Activated CD4-positive, alpha-beta T cell treated with anti-CD3 and anti-CD28 coated beads, Interleukin-2, Interleukin-4, amounts not matched to agents 100 ng/mL and 50 ng/mL, durations not matched to agents 16 hours and 8 hours (primary cell): Measurements from ENCODE around the gene HBE1.
"Not testable (repeated sequence)": the region's sequence is repeated elsewhere in the genome, so short reads cannot be mapped to it uniquely, and the experiment has no call there.

Source experiments
- DNase-seq: peaks from one replicate; pipeline ENCODE4 v3.0.0-alpha.2; 2020; ENCODE audit warnings: low spot score

HBE1 gene

DNA sequence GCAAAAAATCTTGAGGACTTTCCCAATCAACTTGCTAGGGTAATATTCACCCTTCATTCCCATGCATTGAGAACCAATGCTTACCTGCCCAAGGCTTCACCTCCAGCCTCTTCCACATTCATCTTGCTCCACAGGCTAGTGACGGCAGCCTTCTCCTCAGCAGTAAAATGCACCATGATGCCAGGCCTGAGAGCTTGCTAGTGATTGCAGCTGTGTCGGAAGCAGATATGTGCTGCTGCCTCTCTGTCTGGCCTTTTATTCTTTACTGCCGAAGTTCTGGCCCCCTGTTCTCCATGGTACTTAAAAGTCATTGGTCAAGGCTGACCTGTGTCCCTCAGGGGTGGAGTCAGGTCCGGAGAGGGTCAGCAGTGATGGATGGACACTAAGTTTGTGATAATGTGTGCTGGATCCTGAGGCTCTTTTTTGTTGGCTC, at the start of gene HBE1:
HBE1 (minus strand) TSS at position 231 of the 433 bp plus-strand sequence; CDS start at position 176, 55 bp downstream.
- DNase-seq: no peak

DNA sequence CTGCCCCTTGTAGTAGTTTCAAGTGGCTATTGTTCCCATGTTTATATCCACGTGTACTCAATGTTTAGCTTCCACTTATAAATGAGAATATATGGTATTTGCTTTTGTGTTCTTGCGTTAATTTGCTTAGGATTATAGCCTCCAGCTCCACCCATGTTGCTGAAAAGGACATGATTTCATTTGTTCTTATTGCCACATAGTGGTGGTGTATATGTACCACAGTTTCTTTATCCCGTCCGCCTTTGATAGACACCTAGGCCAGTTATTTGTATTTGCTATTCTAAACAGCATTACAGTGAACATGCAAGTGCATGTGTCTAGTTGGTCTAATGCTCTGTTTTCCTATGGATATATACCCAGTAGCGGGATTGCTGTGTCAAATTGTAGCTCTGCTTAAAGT, 47.5 kb upstream of the HBE1 start:
- DNase-seq: no peak

DNA sequence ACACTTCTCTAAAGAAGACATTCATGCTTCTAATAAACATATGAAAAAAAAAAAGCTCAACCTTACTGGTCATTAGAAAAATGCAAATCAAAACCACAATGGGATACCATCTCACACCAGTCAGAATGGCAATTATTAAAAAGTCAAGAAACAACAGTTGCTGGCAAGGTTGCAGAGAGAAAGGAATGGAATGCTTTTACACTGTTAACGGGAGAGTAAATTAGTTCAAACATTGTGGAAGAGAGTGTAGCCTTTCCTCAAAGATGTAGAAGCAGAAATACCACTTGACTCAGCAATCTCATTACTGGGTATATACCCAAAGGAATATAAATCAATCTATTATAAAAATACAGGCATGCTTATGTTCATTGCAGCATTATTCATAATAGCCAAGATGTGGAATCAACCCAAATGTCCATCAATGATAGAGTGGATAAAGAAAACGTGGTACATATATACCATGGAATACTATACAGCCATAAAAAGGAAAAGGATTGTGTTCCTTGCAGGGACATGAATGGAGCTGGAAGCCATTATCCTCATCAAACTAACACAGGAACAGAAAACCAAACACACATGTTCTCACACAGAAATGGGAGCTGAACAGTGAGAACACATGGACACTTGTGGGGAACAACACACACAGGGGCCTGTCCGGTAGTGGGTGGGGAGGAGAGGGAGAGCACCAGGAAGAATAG, 43.7 kb upstream of the HBE1 start:
- DNase-seq: not testable (repeated sequence)

DNA sequence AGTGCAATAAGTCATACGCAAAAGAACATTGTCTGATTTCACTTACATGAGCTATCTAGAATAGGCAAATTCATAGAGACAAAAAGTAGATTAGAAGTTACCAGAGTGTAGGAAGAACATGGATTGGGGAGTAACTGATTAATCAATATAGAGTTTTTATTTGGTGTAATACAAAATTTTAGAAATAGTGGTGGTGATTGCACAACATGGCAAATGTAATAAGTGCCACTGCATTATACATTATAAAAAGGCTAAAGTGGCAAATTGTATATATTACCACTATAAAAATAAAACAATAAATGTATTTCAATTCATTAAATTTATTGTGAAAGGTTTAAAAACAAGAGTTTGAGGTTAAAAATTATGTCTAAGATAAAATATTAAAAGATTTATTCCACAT, 40.7 kb upstream of the HBE1 start:
- no peak for DNase-seq

DNA sequence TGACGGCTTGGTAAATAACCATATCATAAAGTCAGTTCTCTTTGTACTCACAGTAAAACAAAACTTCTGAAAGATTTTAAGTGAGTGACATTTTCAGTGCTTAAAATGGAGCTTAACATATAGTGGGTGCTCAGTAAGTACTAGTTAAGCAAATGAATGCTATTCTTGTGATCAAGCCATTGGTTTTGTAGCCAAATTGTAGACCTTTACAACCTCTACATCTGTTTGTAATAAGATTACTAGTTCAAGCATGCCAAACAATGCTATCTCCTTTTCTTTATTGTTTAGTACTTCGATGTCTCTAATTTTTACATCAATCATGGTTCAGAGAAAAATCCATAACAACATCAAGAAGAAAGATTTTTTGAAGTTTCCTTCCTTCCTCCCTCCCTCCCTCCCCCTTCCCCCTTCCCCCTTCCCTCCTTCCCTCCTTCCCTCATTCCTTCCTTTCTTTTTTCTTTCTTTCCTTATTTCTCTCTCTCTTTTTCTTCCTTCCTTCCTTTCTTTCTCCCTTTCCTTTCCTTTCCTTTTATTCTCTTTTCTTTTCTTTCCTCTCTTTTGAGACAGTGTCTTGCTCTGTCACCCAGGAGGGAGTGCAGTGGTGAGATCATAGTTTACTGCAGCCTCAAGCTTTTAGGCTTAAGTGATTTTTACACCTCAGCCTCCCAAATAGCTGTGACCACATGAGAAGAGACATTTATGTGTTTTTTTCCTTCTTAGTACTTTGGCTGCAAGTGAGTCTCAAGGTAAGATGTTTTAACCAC, 37.7 kb upstream of the HBE1 start:
- no peak for DNase-seq

DNA sequence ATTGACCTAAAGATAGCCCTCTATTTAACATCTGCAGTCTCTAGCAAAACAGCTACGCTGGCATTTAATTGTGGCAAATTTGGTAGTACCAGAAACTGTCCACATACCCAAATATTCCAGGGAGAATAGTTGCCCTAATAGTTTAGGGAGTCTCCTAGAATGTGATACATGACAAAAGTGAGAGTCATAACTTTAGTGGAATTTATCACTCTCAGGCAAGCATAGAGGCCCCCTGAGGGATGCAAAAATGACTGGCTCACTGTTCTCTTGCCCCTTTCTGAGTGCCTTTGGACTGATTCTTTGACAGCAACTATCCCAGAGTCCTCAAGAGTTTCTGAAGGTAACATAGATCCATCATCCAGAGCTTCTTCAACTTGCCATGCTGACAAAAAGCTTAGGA, 34.3 kb upstream of the HBE1 start:
- no peak for DNase-seq

DNA sequence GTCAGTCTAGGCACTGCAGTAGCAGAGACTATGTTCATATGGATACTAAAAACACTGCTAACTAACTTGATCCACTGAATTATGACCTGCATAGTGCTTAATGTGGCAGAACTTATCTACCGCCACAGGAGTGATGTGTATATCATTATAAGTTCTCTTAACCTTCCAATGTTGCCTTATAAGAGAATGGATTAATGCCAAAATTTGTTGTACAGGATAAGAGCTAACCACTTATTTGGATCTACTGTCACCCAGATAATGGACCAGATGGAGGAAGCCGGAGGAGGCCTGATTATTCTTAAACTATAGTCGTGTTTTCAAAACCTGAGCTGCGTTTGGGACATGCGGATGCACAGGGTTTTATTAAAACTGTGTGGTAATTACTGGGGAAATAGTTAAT, 33.9 kb upstream of the HBE1 start:
- DNase-seq: no peak

DNA sequence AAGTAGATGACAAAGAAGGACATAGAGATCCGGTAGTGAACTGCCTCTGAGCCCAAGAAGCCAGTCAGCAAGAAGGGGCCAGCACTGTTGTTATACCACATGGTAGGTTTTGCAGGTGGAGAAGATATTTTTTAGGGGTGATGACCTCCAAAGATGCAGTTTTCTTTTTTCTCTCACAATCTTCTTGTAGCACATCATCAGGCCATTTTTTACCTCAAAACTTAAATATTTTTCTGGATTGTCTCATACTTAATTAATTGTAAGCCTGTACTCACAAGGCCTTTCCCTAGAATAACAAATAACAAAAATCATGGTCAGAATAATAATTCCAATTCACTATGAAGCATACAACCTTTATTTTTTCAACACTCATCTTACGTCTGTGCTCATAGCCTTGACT, 32.1 kb upstream of the HBE1 start, which contains the start of gene OR51B4:
OR51B4 (minus strand) TSS at position 101 of the 400 bp plus-strand sequence; CDS start at position 101, 0 bp downstream.
- no peak for DNase-seq

DNA sequence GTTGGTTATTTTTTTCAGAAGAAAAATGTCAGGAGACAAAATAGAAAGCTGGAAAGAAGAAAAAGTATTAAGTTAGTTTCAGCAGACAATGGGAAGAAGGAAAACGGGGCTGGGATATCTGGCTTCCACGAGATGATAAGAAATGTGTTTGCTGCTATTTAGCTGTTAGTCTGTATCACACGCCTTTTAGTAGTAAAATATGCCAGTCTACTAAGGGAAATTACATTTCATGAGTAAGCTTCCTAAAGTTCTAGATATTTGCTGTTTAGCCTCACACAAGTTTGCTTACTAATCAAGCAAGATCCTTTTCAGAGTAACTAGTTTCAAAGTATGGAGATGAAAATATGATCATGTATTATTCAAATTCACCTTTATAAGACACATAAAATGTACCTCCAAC, 30.5 kb upstream of the HBE1 start:
- DNase-seq: no peak

DNA sequence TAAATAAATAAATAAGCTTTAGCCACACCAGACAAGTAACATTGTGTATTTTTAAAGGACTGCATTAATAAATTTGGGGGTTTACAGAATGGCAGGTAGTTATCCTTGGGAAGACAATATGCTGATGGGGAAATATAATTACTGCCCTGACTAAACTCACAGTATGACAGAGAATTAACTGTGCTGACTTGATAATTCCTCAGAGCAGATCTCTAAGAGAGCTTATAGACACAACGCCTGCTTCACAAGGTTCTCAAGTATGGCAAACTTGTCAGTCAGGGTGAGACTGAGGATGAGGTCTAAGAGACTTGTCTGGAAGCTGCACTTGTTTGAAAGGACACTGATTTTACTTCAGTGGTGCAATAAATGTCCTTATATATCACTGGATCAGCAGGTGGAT, 28.7 kb upstream of the HBE1 start:
- DNase-seq: no peak

DNA sequence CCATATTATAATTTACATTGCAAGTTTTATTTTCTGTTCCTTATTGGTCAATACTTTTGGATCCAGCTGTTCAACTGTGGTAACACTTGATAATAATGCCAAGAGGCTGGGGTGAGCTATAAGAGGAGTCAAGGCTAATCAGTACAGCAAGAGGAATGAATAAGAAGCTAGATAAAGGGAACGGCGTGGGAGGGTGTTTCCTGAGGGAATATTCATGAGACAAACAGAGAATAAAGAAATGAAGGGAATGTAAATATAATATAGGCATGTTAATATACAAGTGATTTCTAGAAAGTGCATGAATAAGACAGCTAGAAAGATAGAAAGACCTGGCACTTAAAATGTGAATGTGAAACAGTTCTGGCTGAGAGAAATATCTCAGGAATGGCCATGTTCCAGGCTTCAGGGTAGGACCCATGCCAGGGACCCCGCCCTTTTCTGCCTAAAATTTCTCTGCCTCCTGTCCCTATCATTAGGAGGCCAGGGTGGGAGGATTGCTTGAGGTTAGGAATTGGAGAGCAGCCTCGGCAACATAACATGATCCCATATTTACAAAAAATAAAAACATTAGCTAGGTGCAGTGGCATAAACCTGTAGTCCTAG, 28.1 kb upstream of the HBE1 start:
- DNase-seq: no peak

DNA sequence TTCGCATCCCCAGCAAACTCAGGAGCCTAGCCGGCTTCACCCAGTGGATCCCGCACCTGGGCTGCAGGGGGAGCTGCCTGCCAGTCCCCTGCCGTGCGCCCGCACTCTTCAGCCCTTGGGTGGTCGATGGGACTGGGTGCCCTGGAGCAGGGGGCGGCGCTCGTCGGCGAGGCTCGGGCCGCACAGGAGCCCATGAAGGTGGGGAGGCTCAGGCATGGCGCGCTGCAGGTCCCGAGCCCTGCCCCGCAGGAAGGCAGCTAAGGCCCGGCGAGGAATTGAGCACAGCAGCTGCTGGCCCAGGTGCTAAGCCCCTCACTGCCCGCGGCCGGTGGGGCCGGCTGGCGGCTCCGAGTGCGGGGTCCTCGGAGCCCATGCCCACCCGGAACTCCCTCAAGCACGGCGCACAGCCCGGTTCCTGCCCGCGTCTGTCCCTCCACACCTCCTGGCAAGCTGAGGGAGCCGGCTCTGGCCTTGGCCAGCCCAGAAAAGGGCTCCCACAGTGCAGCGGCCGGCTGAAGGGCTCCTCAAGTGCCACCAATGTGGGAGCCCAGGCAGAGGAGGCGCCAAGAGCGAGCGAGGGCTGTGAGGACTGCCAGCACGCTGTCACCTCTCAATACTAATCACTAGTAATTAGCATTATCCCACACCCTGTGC, 24.7 kb upstream of the HBE1 start:
- DNase-seq: not testable (repeated sequence)

DNA sequence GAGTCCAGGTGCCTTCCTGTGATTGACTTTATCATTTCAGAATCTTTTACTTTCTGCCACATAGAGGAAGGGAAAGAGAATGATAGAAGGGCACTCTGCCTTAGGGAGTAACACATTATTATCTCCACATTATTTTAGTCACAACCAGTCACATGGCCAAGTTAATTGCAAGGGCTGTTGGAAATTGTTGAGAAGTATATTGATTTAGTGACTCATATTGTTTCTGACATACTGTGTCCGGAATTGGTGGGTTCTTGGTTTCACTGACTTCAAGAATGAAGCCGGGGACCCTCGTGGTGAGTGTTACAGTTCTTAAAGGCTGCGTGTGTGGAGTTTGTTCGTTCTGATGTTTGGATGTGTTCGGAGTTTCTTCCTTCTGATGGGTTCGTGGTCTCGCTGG, 23.3 kb upstream of the HBE1 start:
- DNase-seq: no peak

DNA sequence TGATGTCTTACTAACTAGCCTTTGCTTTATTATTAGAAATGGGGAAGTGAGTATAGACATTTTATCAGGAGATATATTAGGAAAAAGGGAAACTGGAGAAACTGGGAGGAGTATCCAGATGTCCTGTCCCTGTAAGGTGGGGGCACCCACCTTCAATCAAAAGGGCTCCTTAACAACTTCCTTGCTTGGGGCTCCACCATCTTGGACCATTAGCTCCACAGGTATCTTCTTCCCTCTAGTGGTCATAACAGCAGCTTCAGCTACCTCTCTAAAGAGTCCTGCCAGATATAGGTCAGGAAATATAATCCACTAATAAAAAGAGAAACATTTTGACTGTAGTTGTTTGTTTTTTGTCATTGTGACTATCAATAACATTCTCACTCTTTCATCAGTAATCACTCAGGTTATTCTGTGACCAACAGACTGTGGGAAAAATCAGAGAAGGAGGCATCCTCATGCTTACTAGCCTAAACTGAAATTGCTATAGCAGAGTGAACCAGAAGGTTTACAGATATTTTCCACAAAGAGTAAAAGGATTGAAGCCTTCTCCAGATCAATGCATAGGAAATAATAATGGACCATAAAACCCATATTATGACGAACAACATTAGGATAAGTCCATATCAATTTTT, 21.6 kb upstream of the HBE1 start:
- peak; percentile 20 for DNase-seq

DNA sequence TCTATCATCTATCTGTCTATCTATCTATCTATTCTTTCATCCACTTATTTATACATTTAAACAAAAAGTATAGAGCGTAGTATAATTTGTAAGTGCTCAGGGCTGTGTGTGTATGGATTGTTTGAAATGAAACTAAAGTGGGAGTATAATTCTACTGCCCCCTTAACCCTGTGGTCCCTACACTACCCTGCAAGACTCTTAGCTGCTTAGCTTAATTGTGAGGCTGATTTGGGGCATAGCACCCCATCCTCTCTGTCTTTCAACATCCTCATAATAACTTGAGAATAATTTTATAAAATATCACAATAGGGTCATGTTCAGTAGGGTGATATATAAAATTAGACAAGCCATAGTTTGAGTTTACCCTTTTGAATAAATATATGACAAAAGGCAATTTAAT, 20.4 kb upstream of the HBE1 start:
- DNase-seq: no peak

DNA sequence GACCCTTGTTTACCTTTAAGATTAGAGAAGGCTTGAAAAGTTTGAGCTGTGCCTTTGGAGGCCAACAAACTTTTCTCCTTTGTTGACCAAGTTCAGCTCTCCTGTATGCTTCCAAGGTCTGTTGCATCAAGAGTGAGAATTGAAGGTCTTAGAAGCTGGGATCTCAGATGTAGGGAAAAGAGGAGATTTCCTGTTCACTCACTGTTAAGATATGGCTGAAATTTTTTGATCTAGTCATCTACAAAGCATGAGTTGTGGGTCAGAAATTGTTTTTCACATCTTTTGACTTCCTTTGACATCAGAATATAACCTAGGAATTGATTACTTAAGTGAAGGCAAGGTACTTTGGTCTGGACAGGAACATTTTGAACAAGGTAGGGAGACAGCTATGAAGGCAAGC, 20.0 kb upstream of the HBE1 start:
- DNase-seq: no peak

DNA sequence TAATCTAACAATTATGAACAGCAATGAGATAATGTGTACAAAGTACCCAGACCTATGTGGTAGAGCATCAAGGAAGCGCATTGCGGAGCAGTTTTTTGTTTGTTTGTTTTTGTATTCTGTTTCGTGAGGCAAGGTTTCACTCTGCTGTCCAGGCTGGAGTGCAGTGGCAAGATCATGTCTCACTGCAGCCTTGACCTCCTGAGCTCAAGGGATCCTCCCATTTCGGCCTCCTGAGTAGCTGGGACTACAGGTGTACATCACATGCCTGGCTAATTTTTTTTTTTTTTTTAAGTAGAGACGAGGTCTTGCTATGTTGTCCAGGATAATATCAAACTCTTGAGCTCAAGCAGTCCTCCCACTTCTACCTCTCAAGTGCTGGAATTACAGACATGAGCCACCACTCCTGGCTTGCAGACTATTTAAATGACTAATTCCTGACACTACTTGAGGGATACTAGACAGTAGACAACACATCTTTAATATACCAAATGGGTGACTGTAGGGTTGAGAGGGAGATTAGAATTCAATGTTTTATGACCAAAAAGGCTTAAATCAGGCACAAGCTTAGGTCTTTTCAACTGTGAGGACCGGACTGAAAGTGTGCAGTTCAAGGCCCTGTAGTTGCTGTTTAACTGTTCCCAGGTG, 19.3 kb upstream of the HBE1 start:
- no peak for DNase-seq

DNA sequence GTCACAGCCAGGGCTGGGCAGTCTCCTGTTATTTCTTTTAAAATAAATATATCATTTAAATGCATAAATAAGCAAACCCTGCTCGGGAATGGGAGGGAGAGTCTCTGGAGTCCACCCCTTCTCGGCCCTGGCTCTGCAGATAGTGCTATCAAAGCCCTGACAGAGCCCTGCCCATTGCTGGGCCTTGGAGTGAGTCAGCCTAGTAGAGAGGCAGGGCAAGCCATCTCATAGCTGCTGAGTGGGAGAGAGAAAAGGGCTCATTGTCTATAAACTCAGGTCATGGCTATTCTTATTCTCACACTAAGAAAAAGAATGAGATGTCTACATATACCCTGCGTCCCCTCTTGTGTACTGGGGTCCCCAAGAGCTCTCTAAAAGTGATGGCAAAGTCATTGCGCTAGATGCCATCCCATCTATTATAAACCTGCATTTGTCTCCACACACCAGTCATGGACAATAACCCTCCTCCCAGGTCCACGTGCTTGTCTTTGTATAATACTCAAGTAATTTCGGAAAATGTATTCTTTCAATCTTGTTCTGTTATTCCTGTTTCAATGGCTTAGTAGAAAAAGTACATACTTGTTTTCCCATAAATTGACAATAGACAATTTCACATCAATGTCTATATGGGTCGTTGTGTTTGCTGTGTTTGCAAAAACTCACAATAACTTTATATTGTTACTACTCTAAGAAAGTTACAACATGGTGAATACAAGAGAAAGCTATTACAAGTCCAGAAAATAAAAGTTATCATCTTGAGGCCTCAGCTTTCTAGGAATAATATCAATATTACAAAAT, 18.6 kb upstream of the HBE1 start:
- no peak for DNase-seq

DNA sequence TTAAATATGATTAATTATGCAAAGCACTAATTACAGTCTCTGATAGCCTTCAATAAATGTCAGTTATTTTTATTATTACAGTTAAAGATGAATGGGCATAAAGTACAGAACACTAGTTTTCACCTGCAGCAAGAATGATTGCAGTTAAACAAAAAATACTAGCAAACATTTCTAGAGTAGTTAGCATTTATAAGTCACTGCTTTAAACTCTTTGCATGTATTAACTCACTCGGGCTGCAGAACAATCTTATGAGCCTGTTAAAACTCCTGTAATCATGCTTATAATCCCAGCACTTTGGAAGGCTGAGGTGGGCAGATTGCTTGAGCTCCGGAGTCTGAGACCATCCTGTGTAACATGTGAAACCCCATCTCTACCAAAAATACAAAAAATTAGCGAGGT, 17.2 kb upstream of the HBE1 start:
- DNase-seq: no peak

DNA sequence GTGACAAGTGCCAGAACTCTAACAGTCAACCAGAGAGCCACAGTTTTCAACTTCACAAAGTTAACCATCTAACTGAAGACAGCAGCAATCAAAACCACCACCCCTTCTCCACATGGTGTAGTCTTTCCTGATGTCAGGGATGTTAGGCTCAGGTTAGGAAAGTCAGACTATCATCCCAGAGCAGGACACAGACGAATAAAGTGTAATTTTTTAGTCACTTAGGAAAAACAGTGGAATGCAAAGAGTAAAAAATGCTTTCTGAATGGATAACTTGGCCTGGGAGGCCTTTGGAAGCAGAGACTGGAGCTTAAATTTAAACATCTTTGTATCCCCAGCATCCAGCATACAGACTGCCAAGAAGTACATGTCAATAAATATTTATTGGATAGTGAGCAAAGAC, 16.6 kb upstream of the HBE1 start:
- DNase-seq: no peak
